Endothelial cell (in vitro differentiated cells): ENCODE results near the gene HSPA4. TPM values are rescaled to one million over a fixed set of nuclear protein-coding genes. Genes with fewer than 3 reads are reported as not detected.
"Not testable (repeated sequence)": the region's sequence is repeated elsewhere in the genome, so short reads cannot be mapped to it uniquely, and the experiment has no call there.

ENCODE experiments used
- DNase-seq: peaks from one replicate; pipeline ENCODE4 v3.0.0; 2021; ENCODE audit warnings: low spot score
- H3K27ac Mint-ChIP-seq: one replicate; pipeline ENCODE4 v1.8.0; 2021; ENCODE audit warnings: mixed read lengths, inconsistent platforms; ENCODE audit not compliant: unreplicated experiment
- H3K27me3 Mint-ChIP-seq: one replicate; pipeline ENCODE4 v1.8.0; 2021; ENCODE audit warnings: mild to moderate bottlenecking, moderate library complexity, mixed read lengths, inconsistent platforms; ENCODE audit not compliant: unreplicated experiment
- H3K36me3 Mint-ChIP-seq: one replicate; pipeline ENCODE4 v1.8.0; 2021; ENCODE audit warnings: mild to moderate bottlenecking, low read depth, mixed read lengths, inconsistent platforms; ENCODE audit not compliant: unreplicated experiment
- H3K4me1 Mint-ChIP-seq: one replicate; pipeline ENCODE4 v1.8.0; 2021; ENCODE audit warnings: mild to moderate bottlenecking, mixed read lengths, inconsistent platforms; ENCODE audit not compliant: unreplicated experiment
- H3K4me3 Mint-ChIP-seq: one replicate; pipeline ENCODE4 v1.8.0; 2021; ENCODE audit warnings: mild to moderate bottlenecking, mixed read lengths, inconsistent platforms; ENCODE audit not compliant: unreplicated experiment
- H3K9me3 Mint-ChIP-seq: one replicate; pipeline ENCODE4 v1.8.0; 2021; ENCODE audit warnings: mixed read lengths, inconsistent platforms; ENCODE audit not compliant: unreplicated experiment
- CTCF ChIP-seq: fragments of 200-600 bp; sonication (generic); IDR thresholded peaks from one replicate; pipeline ENCODE4 v1.5.0; 2021; ENCODE audit warnings: antibody characterized with exemption; ENCODE audit not compliant: unreplicated experiment
- total RNA-seq: library from RNA; stranded (reverse); fragmentation: NEBNext Ultra II Directional; extraction: Animal tissue kit (Norgen Biotek cat#: 25700); gene quantifications from one replicate; pipeline ENCODE4 v1.2.1, GENCODE V29; 2021; ENCODE audit not compliant: unreplicated experiment

HSPA4 gene
- total RNA-seq, 1 donor from 2014 or later: 162 TPM

GRCh38 chr5:133081036-133081435 lies 29.2 kb downstream of the HSPA4 start:
- Mint-ChIP-seq H3K9me3 (no peaks in the 10 kb centered on the region), H3K4me1 (no peaks in the 10 kb centered on the region), H3K27me3 (no peaks in the 10 kb centered on the region), H3K27ac (no peak overlapping the region), H3K4me3 (no peak overlapping the region), H3K36me3 (peaks cover 4% of the 10 kb centered on the region)
- no peak for TF ChIP-seq CTCF
- no peak for DNase-seq

- no peak for DNase-seq
- peak overlapping the region; percentile 41 for H3K27ac Mint-ChIP-seq
- peaks cover 4% of the 10 kb centered on the region for H3K36me3 Mint-ChIP-seq
- H3K9me3 Mint-ChIP-seq: no peaks in the 10 kb centered on the region
- H3K27me3 Mint-ChIP-seq: no peaks in the 10 kb centered on the region
- H3K4me3 Mint-ChIP-seq: no peak overlapping the region
- no peaks in the 10 kb centered on the region for H3K4me1 Mint-ChIP-seq
- TF ChIP-seq CTCF: no peak
Measured at GRCh38 chr5:133081703-133082102, 29.9 kb downstream of the HSPA4 start.

GRCh38 chr5:133082128-133082527 lies 30.3 kb downstream of the HSPA4 start:
- no peaks in the 10 kb centered on the region for H3K27me3 Mint-ChIP-seq
- no peaks in the 10 kb centered on the region for H3K4me1 Mint-ChIP-seq
- peaks cover 4% of the 10 kb centered on the region for H3K36me3 Mint-ChIP-seq
- DNase-seq: no peak
- no peak overlapping the region for H3K27ac Mint-ChIP-seq
- no peak overlapping the region for H3K4me3 Mint-ChIP-seq
- H3K9me3 Mint-ChIP-seq: no peaks in the 10 kb centered on the region
- no peak for TF ChIP-seq CTCF

- no peak overlapping the region for H3K27ac Mint-ChIP-seq
- H3K4me1 Mint-ChIP-seq: no peaks in the 10 kb centered on the region
- H3K27me3 Mint-ChIP-seq: no peaks in the 10 kb centered on the region
- H3K9me3 Mint-ChIP-seq: no peaks in the 10 kb centered on the region
- H3K4me3 Mint-ChIP-seq: no peak overlapping the region
- no peaks in the 10 kb centered on the region for H3K36me3 Mint-ChIP-seq
- no peak for DNase-seq
- TF ChIP-seq CTCF: no peak
Measured at GRCh38 chr5:133083901-133084300, 32.1 kb downstream of the HSPA4 start.

GRCh38 chr5:133085171-133085570 lies 33.4 kb downstream of the HSPA4 start:
- H3K36me3 Mint-ChIP-seq, H3K4me3 Mint-ChIP-seq, H3K9me3 Mint-ChIP-seq, H3K27me3 Mint-ChIP-seq, H3K4me1 Mint-ChIP-seq, DNase-seq, H3K27ac Mint-ChIP-seq: not testable (repeated sequence)
